Measurements from ENCODE around the gene RANBP17. TPM values are rescaled to one million over a fixed set of nuclear protein-coding genes. Genes with fewer than 3 reads are reported as not detected.

RANBP17 gene
- total and polyA plus RNA-seq, 12 donors: 0.55 to 12.9 (median 5.9) TPM

DNA sequence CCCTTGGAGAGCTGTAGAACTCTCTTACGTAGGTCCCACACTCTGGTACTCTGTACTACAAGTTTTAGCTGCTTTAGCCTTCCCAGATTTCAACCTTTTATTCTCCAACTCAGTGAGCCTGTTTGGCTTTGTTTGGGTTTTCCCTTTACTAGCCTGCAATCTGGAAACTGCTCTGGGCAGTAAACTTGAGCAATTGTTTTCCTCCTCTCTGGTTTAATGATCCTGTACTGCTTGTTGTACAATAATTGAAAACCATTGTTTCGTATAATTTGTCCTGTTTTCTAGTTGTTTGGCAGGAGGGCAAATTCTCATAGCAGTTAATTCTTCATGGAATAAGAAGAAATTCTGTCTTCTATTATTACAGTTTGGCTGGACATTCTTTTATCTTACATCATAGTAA is 384.4 kb downstream of the RANBP17 start:
- 90 to 93% methylated on average over 2 of the region's 2 CpGs for WGBS, 2 donors
- no peaks in the 10 kb centered on the region for H3K27me3 ChIP-seq
- TF ChIP-seq, protein P1, sequence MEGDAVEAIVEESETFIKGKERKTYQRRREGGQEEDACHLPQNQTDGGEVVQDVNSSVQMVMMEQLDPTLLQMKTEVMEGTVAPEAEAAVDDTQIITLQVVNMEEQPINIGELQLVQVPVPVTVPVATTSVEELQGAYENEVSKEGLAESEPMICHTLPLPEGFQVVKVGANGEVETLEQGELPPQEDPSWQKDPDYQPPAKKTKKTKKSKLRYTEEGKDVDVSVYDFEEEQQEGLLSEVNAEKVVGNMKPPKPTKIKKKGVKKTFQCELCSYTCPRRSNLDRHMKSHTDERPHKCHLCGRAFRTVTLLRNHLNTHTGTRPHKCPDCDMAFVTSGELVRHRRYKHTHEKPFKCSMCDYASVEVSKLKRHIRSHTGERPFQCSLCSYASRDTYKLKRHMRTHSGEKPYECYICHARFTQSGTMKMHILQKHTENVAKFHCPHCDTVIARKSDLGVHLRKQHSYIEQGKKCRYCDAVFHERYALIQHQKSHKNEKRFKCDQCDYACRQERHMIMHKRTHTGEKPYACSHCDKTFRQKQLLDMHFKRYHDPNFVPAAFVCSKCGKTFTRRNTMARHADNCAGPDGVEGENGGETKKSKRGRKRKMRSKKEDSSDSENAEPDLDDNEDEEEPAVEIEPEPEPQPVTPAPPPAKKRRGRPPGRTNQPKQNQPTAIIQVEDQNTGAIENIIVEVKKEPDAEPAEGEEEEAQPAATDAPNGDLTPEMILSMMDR (IDR thresholded peaks at IDR 0.05): no peak
- H3K36me3 ChIP-seq: peaks cover 0 to 6% (median 0%) of the 10 kb centered on the region in 9 donors
- no peak overlapping the region for H3K4me3 ChIP-seq
- no peaks in the 10 kb centered on the region for H3K4me1 ChIP-seq
- ATAC-seq: no peak
- H3K9me3 ChIP-seq: peaks cover 0 to 30% (median 14%) of the 10 kb centered on the region in 11 donors
- intact Hi-C loops (cut with DNase I): no loop called here
- H3K27ac ChIP-seq: no peak overlapping the region
- no peak for DNase-seq

DNA sequence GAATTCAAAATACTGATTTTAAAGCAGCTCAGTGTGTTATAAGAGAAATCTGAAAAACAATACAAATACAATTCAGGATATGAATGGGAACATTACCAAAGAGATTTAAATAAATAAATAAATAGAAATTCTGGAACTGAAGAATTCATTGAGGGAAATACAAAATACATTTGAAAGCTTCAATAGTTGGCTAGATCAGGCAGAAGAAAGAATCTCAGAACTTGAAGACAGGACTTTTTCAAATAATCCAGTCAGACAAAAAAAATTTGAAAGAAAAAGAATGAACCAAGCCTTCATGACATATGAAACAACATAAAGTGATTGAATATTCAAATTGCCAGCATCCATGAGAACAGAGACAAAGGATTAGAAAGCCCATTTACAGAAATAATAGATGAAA is 387.6 kb downstream of the RANBP17 start:
- Histone ChIP-seq H3K4me3 (no peak overlapping the region), H3K36me3 (peaks cover 0 to 6% (median 0%) of the 10 kb centered on the region in 9 donors), H3K9me3 (peaks cover 0 to 30% (median 14%) of the 10 kb centered on the region in 11 donors), H3K27ac (no peak overlapping the region), H3K4me1 (no peaks in the 10 kb centered on the region), H3K27me3 (no peaks in the 10 kb centered on the region)
- intact Hi-C loops (cut with DNase I): no loop called here
- no peak for DNase-seq
- TF ChIP-seq, protein P1 (IDR thresholded peaks at IDR 0.05): no peak
- ATAC-seq: no peak

DNA sequence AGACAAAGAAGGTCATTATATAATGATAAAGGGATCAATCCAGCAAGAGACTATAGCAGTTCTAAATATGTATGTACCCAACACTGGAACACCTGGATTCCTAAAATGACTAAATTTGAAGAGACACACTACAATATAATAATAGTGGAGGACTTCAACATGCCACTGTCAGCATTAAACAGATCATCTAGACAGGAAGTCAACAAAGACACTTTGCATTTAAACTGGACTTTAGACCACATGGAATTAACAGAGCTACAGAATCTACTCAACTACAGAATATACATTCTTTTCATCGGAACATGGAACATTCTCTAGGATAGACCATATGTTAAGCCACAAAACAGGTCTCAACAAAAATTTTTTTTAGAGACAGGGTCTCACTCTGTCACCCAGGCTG is 388.9 kb downstream of the RANBP17 start:
- Histone ChIP-seq H3K9me3 (peaks cover 0 to 30% (median 14%) of the 10 kb centered on the region in 11 donors), H3K4me3 (no peak overlapping the region), H3K4me1 (no peaks in the 10 kb centered on the region), H3K36me3 (peaks cover 0 to 6% (median 0%) of the 10 kb centered on the region in 9 donors), H3K27ac (no peak overlapping the region), H3K27me3 (no peaks in the 10 kb centered on the region)
- ATAC-seq (no peak), DNase-seq (no peak)
- WGBS, 2 donors: 100% methylated on average over 1 of the region's 1 CpG
- TF ChIP-seq, protein P1 (IDR thresholded peaks at IDR 0.05): no peak
- intact Hi-C loops (cut with DNase I): no loop called here

- intact Hi-C loops (cut with DNase I): no loop called here
- H3K4me3 ChIP-seq: no peak overlapping the region
- no peaks in the 10 kb centered on the region for H3K27me3 ChIP-seq
- TF ChIP-seq, protein P1 (IDR thresholded peaks at IDR 0.05): no peak
- 96 to 97% methylated on average over 21 of the region's 21 CpGs for WGBS, 2 donors
- H3K9me3 ChIP-seq: peaks cover 0 to 30% (median 14%) of the 10 kb centered on the region in 11 donors
- H3K4me1 ChIP-seq: no peaks in the 10 kb centered on the region
- H3K27ac ChIP-seq: no peak overlapping the region
- ATAC-seq (no peak), DNase-seq (no peak)
- peaks cover 0 to 6% (median 0%) of the 10 kb centered on the region in 9 donors for H3K36me3 ChIP-seq
Observed at GRCh38 chr5:171251519-171251918, 389.7 kb downstream of the RANBP17 start.
